EH (cell line): ENCODE measurements around the gene MEGF11.

Experiments used
- DNase-seq: peaks from one replicate; pipeline ENCODE4 v3.0.0-alpha.2; 2015; ENCODE audit warnings: low read depth

MEGF11 gene

GRCh38 chr15:65916041-65916663 is 337.4 kb downstream of the MEGF11 start:
- DNase-seq = no peak

GRCh38 chr15:65914981-65915925 is 338.3 kb downstream of the MEGF11 start:
- DNase-seq = no peak

- no peak for DNase-seq
Measured at GRCh38 chr15:65914386-65914785, 339.2 kb downstream of the MEGF11 start.

- DNase-seq = no peak
Measured at GRCh38 chr15:65913631-65914199, 339.8 kb downstream of the MEGF11 start.

- DNase-seq = no peak
Measured at GRCh38 chr15:65912235-65912634, 341.3 kb downstream of the MEGF11 start.

GRCh38 chr15:65910341-65910740 is 343.2 kb downstream of the MEGF11 start:
- DNase-seq = no peak

GRCh38 chr15:65909831-65910230 is 343.7 kb downstream of the MEGF11 start:
- no peak for DNase-seq

GRCh38 chr15:65908876-65909275 is 344.7 kb downstream of the MEGF11 start:
- no peak for DNase-seq

GRCh38 chr15:65907661-65908060 is 345.9 kb downstream of the MEGF11 start:
- DNase-seq = no peak

- no peak for DNase-seq
Measured at GRCh38 chr15:65906396-65906795, 347.2 kb downstream of the MEGF11 start.

GRCh38 chr15:65904301-65904700 is 349.2 kb downstream of the MEGF11 start:
- DNase-seq = no peak

GRCh38 chr15:65903296-65904073 is 350.1 kb downstream of the MEGF11 start:
- DNase-seq = peak; percentile 65

- DNase-seq = peak; percentile 20
Measured at GRCh38 chr15:65902373-65902772, 351.2 kb downstream of the MEGF11 start.

GRCh38 chr15:65901836-65902235 is 351.7 kb downstream of the MEGF11 start:
- DNase-seq = no peak

GRCh38 chr15:65901336-65901735 is 352.2 kb downstream of the MEGF11 start:
- no peak for DNase-seq

GRCh38 chr15:65900488-65900887 is 353.1 kb downstream of the MEGF11 start:
- DNase-seq = no peak

- no peak for DNase-seq
Measured at GRCh38 chr15:65896236-65896635, 357.3 kb downstream of the MEGF11 start.

GRCh38 chr15:65893060-65893459 is 360.5 kb downstream of the MEGF11 start:
- no peak for DNase-seq

GRCh38 chr15:65888981-65889380 is 364.6 kb downstream of the MEGF11 start:
- DNase-seq = no peak

GRCh38 chr15:65887565-65887964 is 366.0 kb downstream of the MEGF11 start:
- no peak for DNase-seq

GRCh38 chr15:65885668-65886218 is 367.8 kb downstream of the MEGF11 start:
- DNase-seq = no peak

- DNase-seq = no peak
Measured at GRCh38 chr15:65884511-65884910, 369.0 kb downstream of the MEGF11 start.
